HG02571 (cell line): ENCODE measurements around the gene PLCG1.

Experiments used
- ATAC-seq: cut with Tn5 transposase; IDR thresholded peaks from one replicate; pipeline ENCODE4 v1.9.1; 2021; ENCODE audit warnings: mild to moderate bottlenecking, moderate library complexity; ENCODE audit not compliant: unreplicated experiment

The PLCG1 gene

DNA sequence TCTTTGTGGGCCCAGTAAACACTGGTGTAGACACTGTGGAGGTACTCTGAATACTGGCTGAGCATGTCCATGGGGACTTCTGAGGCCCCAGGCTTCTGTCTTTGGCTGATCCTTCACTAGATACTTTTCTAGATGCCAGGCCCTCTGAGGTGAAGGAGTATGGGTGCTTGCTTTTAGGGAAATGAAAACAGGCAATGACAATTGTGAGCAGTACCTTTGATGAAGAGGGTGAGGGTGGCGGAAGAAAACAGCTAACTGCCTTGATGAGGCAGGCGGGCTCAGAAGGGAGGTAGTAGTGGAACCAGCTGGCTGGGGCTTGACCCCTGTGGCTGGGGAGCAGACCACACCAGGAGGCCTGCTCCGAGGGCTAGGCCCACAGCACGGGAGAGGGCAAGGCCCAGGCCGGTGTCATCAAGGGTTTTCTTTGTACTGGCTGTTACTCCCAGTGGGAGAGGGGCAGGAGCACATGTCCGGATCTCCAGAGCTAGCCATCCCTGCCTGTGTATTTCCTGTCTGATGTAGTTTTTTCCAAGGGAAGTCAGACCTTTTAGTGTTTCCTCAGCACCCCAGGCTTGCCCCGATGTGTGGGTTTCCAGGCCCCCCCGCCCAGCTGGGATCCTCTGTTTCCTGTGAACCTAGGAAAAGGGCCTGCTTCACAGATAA is 3.9 kb downstream of the PLCG1 start:
- no peak for ATAC-seq

DNA sequence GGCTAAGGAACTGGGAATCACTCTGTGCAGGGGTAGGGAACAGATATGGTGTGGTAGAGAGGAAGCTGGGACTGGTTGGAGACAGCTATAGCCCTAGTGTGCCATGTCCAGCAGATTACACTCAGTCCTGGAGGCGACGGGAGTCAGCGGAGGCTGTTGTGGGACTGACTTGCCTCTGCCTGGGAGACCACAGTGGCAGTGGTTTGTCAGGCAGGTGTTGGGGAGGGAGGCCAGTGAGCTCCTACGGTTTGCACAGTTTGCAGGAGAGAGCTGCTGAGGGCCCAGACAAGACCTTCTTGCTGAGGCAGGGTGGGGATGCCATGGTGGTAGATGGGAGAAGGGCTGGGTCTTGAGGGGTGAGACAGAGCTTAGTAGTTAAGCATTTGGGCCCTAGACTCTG is 4.9 kb downstream of the PLCG1 start:
- ATAC-seq, result no peak

DNA sequence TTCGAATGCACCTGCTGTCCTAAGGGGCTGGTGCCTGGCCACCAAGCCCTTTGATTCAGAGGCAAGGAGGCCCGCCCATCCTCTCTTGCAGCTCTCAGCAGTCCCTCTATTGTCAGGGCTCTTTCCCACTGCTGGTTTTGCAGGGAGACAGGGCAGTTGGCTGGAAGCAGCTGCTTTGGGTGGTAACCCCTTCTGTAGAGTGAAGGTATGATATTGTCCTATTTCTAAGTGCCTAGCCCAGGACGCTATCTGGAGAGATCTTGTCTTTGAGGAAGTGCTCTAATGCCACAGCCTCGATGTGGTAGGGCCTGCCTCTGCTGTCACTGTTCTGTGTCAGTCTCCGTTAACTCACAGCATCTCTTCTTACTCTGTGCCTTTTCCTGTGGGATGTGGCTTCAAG is 5.6 kb downstream of the PLCG1 start:
- no peak for ATAC-seq

DNA sequence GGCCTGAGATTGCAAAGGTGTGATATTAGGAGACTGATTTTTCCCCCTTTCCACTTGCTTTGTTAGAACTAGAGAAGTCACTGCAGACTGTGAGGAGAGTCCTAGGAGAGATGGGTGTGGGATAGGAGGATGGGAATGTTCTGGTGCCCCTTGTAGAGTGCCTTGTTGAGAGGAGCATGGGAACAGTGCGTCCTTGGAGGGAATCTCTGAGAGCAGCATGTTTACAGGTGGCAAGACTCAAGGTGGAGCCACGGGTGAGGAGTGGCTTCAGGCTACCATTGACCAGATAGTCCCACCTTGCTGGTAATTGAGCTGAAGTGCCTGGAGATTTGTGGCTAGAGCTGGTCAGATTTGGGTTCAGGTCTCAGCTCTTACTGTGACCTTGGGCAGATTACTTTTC is 6.0 kb downstream of the PLCG1 start:
- ATAC-seq, result no peak

DNA sequence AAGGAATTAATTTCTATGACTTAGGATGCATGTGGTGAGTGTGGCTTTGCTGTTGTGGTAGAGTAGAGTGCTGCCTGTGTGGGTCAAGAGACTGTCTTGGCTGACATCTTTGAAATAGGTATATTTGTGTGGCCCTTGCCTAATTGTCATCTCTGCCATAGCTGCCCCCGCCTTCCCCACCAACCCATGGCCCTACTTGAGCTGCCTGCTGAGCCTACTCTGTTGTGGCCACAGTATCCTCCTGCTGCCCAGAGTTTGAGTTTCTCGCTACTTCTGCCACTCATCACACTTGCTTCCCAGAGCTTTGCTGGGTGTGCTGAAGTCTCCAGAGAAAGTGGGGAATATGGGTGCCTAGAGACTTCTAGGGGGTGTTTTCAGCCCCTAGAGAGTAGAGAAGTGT is 8.0 kb downstream of the PLCG1 start:
- ATAC-seq, result no peak

DNA sequence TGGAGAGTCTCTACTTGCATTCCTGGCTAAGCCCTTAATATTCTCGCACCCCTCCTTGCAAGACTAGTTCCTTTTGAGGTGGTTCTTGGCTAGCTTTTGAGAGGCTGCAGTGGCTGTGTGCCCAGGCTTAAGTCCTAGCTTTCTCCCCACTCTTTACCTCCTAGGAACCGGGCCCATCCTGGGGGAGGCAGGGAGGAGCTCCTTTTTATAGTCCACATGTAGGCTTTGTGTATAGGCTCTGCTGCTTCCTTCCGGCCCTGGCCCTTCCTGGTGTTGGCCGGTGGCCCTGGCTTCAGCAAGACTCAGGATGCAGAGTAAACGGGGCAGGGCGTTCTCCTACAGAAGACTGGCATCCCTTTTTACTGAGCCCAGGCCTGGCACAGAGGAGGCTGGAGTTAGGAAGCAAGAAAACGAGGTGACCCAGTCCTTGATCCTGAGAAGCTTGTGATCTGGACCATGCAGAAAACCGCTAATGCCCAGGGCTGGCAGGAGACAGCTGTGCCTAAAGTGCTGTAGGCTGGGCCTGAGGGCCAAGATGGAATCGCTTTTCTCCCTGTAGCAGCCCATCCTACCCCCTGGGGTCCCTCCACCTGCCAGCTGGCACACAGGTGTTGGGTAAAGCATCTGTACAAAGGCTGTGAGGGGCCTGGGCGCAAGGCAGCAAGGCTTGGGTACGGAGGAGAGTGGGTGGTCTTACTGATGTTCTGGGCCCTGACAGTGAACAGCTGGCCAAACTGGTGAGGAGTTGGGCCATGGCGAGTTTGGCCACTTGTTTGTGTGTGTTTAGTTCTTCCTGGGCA is 8.7 kb downstream of the PLCG1 start:
- ATAC-seq, result no peak

DNA sequence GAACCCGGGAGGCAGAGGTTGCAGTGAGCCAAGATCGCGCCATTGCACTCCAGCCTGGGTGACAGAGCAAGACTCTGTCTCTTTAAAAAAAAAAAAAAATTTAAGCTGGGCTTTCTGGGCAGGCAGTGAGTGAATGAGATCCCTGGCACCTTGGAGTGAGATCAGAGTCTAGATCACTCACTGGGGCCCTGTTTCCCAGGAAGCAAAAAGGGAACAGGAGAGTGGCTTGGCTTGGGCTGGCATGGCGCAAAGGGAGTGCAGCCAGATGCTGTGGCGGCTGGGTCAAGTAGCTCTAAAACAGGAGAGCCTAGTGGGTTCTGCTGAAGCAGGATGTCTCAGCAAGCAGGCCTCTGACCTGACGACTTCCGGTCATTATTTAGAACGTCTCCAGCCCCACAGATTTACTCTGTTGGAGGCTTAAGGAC is 10.4 kb downstream of the PLCG1 start:
- ATAC-seq, result no peak

DNA sequence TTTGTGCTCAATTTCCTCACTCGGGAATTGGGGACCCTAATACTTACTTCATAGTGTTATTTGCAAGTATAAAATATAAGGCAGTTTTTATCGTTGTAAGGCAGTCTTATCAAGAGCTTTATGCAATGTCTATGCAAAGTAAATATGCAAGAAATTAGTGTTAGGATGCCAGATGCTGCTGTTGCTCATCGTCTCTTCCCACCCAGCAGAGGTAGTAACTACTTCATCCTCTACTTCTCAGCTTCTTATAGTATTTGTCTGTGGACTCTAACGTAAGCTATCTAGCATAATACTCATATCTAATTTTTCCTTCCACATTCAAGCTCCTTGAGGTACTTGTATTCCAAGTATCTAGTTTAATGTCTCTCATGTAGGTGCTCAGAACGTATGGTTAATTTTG is 11.6 kb downstream of the PLCG1 start:
- ATAC-seq, result no peak

DNA sequence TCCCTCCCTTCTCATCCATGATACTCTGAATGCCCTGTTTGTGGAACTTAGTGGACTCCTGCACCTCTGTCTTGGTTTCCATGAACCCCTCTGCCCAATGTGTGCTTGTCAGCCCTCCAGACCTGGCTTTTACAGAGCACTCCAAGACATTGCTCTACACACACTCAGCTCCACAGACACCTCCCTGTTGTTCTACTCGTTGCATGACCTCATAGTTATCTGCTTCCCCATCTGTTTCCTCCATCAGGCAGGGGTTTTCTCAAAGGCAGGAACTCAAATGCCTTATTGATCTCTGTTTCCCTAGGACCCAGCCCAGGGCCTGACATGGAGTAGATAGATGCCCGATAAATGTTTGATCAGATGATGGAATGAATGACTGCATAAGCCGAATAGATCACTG is 13.3 kb downstream of the PLCG1 start:
- ATAC-seq, result no peak

DNA sequence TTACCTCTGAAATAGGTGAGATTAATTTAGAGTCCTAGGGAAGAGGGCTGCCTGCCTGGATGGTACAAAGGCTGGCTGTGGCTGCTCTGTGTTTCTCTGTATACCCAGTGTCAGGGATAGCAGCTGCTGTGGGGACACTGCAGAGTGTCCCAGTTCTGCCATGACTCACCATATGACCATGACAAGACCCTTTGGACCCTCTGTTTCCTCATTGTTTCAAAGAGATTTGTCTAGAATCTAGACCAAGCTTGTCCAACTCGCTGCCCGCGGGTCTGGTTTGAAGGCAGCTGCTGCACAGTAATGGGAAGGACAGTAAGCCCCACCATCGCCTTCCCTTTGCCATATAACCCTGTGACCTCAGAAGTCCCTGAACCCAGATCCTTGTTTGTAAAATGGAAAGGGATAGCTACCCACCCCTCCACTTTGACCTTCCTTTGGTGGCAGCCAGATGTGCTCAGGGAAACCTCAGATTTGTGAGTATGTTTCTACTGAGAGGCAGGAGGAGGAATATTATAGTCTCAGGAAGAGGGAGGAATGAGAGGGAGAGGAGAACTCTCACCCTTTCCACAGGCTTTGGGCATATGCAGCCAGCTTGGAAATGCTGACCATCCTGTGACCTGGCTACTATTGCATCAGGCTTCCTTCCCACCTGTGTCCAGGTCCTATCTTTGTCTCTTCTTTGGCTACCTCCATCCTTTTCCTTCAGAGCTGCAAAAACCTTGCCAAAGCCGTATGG is 14.0 kb downstream of the PLCG1 start:
- ATAC-seq, result no peak

DNA sequence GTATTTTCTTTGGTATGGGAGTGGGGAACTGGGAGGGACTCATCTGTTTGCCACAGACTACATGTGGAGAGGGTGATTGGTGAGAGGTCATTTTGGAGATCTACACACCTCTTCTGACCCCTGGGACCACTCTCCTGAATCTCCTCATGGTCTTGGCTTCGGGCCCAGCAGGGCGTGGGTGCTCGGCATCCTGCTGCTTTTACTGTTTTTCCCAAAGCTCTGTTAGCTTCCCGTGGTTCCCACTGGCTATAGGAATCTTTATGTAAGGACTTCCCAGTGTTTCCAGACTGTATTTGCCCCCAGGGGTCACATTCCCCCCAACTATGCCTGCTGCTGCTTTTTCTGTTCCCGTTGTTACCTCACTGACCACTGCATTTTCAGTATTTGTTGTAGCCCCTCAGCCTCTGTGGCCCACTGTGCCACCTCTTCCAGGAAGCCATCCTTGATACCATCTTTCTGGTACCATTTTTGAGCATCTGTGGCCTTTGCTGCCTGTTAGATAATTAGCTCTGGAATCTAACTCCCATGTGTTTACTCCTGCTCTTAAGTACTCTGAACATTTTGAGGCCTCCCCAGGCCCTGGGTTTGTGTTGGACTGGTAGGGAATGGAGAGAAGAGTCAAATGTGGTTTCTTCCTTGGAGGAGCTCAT is 14.9 kb downstream of the PLCG1 start:
- ATAC-seq, result no peak

DNA sequence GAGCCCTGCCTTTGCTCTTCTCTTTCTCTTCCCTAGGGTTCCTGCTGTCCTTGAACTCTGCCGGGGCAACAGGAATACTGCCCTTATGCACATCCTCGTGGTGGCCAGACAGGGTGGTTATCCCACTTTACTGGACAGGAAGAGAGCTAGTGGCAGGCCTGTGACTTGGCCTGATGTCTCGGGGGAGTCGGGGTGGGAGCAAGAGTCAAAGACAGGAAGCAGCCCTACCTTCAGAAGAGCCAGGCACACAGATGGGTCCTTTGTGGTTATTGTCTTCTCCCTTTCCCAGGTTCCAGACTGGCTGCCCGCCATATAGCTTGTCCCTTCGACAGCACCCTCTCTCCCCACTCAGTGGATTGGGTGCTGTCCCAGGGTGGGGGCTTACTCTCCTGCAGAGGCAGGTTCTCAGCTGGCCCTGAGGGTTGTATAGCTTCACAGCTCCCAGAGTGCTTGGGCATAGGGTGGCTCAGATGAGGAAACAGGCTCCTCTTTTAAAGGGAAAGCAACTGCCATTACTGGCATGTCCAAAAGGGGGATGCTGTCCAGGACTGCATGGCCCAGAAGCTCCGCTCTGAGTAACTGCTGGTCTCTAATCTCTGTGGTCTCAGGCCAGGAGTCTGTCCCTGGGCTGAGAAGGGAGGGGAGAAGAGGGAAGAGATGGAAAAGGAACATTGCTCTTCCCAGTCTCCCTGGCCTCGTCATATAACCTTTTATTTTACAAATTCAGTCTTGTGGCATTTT is 17.3 kb downstream of the PLCG1 start:
- ATAC-seq, result no peak

DNA sequence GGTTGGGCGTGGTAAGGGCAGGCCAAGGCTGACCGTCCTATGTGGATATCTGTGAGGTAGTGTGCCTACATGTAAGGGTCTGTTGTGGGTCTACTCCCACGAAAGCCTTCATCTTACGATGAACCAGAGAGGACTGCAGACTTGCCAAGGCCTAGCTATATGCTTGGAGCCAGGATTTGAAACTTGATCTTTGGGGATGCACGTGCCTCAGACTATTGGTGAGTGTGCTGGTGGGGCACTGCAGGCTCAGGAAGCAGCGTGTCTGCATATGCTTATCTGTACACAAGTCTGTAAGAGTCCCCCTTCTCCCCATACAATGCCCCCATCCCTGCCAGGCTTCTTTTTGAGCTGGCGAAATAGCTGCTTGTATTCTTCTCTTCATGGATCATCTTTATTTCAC is 17.9 kb downstream of the PLCG1 start:
- ATAC-seq, result no peak

DNA sequence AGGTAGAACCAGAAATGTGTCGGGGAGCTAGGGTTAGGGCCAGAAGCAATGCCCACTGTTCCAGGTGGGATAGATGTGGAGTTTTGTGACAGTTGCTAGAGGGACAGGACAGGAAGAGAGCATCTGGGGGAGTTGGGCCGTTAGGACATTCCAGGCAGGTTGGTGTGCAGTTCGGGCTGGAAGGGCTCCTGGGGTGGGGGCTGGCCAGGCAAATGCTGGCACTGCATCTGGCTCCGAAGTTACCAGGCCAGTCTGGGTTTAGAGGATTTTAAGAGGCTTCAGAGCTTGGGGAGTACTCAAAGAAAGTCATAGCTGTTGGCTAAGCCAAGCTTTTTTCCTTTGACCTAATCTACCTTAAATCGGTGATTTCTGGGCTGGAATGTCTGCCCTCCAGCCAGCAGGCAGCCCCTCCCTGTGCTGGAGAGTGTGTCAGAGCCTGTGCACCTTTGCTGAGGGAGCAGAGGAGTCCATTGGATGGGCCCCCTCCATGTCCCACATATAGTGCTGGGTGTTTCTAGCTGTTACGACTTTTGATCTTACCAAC is 20.8 kb downstream of the PLCG1 start:
- ATAC-seq, result no peak

DNA sequence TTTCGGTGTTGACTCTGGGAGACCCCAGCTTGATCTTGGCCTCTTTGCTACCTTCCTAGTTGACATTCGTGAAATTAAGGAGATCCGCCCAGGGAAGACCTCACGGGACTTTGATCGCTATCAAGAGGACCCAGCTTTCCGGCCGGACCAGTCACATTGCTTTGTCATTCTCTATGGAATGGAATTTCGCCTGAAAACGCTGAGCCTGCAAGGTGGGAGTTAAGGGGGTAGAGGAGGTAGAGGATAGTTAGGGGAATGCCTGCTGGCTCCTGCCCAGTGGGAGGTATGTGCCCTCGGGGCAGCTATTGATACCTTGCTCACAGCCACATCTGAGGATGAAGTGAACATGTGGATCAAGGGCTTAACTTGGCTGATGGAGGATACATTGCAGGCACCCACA is 22.2 kb downstream of the PLCG1 start:
- ATAC-seq, result no peak

DNA sequence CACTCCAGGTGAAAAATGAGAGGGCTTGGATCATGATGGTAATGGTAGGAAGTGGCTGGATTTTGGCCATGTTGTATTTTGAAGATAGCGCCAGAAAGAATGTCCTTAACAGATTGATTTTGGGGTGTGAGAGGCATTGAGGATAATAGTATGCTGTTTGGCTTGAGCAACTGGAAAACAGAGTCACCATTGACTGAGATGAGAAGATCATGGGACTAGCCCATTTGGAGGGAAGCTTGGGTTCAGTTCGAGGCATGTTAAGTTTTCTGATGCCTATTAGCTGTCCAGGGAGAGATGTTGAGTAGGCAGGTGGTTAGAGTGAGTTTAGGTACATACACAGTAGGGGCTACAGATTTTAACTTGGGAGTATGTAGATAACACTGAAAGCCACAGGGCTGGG is 23.3 kb downstream of the PLCG1 start:
- no peak for ATAC-seq

DNA sequence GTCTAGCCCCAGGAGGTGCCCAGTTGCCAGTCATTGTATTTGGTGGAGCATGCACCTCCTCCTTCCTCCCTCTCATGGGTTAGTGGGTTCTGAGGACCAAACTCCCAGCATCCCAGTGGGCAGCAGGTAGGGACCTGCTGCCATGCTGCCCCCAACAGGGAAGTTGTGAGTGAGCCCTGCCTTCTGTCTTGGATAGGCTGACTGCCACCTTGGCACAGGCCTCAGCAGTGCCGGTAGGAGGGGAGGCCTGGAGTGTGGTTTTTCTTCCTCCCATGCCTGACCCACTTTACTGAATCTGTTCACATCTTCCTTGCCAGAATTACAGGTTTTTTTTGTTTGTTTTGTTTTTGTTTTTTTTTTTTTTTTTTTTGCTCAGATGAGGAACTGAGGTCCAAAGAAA is 24.5 kb downstream of the PLCG1 start:
- ATAC-seq, result no peak

DNA sequence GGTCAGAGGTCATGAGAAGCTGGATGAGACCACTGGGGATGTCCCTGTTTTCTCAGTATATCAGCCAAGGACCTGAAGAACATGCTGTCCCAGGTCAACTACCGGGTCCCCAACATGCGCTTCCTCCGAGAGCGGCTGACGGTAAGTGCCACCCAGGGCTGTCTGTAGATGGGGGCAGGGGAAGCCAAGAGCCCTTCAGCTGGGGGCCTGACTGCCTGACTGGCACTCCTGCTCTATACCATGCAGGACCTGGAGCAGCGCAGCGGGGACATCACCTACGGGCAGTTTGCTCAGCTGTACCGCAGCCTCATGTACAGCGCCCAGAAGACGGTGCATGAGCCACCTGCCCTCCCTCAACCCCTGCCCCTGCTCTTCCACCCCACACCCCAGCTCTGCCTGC is 25.1 kb downstream of the PLCG1 start:
- no peak for ATAC-seq

DNA sequence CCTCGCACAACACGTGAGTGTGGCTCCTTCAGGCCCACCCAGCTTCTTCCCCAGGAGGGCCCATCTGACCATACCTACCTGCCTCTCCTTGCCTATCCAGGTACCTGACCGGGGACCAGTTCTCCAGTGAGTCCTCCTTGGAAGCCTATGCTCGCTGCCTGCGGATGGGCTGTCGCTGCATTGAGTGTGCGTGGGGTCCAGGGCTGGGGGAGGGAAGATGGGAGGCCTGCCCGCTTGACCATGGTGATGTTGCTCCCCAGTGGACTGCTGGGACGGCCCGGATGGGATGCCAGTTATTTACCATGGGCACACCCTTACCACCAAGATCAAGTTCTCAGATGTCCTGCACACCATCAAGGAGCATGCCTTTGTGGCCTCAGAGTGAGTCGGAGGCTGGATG is 26.5 kb downstream of the PLCG1 start:
- no peak for ATAC-seq
